ENCODE data around the gene BHLHE23. TPM values are rescaled to one million over a fixed set of nuclear protein-coding genes. Genes with fewer than 3 reads are reported as not detected.

The BHLHE23 gene
- total RNA-seq, 1 experiment from 2014 or later, result not detected

DNA sequence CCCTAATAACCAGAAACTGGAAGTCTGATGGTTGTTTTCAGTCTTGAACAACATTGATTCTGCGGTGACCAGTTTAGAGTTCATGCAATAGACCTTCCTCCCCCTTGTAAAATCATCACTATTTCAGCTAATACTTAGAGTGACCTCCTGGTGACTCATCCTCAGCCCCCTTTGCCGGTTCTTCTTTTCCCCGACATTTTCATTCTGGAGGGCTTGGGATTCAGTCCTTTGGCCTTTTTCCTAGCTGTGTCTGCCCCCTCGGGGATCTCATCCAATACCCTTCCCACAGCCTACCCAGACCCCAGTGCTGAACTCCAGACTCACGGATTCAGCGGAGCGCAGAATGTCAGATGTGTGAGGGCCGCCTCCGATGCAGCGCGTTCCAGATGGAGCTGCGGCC lies 7.5 kb upstream of the BHLHE23 start:
- TF ChIP-seq EZH2 (IDR thresholded peaks at IDR 0.05; ENCODE audit: low read depth), result no peak
- CTCF ChIA-PET, result interaction anchor here (0.6 kb wide), 1 partner anchor 165 kb away, joined by 3 read pairs; no protein-coding TSS in a partner anchor
- intact Hi-C loops (cut with micrococcal nuclease; ENCODE audit: unreplicated experiment), result no loop called here
- Histone ChIP-seq H3K27ac (no peak overlapping the region), H3K4me1 (replicated peaks; ENCODE audit: insufficient read depth) (peaks cover 1% of the 10 kb centered on the region; the same call in 1 of the 2 replicates), H3K9me2 (ENCODE audit: insufficient read depth) (no peaks in the 10 kb centered on the region), H4K20me1 (ENCODE audit: insufficient read depth) (no peaks in the 10 kb centered on the region), H3K4me3 (no peak overlapping the region), H3K4me2 (no peak overlapping the region), H3F3A (ENCODE audit: insufficient read depth, low read depth) (no peaks in the 10 kb centered on the region), H3K27me3 (ENCODE audit: insufficient read depth, low read depth) (peaks cover 95% of the 10 kb centered on the region), H3K36me3 (ENCODE audit: low read depth) (no peaks in the 10 kb centered on the region), H3K9me3 (ENCODE audit: insufficient read depth, low read depth) (no peaks in the 10 kb centered on the region), H2AFZ (no peak overlapping the region), H3K79me2 (ENCODE audit: low read depth) (no peaks in the 10 kb centered on the region)
- POLR2A ChIA-PET (ENCODE audit: unreplicated experiment), result no interaction called here
- BruUV-seq (replicated peaks), result no TSS peak
- no peak for DNase-seq

GRCh38 chr20:63013207-63013606 lies 6.4 kb upstream of the BHLHE23 start:
- no TSS peak for BruUV-seq (replicated peaks)
- POLR2A ChIA-PET (ENCODE audit: unreplicated experiment), result no interaction called here
- intact Hi-C loops (cut with micrococcal nuclease; ENCODE audit: unreplicated experiment), result no loop called here
- H4K20me1 ChIP-seq (ENCODE audit: insufficient read depth), result no peaks in the 10 kb centered on the region
- H3F3A ChIP-seq (ENCODE audit: insufficient read depth, low read depth), result no peaks in the 10 kb centered on the region
- no peak overlapping the region for H3K27ac ChIP-seq
- H2AFZ ChIP-seq, result no peak overlapping the region
- H3K36me3 ChIP-seq (ENCODE audit: low read depth), result no peaks in the 10 kb centered on the region
- no peaks in the 10 kb centered on the region for H3K9me2 ChIP-seq (ENCODE audit: insufficient read depth)
- H3K4me2 ChIP-seq, result no peak overlapping the region
- TF ChIP-seq, protein P1, sequence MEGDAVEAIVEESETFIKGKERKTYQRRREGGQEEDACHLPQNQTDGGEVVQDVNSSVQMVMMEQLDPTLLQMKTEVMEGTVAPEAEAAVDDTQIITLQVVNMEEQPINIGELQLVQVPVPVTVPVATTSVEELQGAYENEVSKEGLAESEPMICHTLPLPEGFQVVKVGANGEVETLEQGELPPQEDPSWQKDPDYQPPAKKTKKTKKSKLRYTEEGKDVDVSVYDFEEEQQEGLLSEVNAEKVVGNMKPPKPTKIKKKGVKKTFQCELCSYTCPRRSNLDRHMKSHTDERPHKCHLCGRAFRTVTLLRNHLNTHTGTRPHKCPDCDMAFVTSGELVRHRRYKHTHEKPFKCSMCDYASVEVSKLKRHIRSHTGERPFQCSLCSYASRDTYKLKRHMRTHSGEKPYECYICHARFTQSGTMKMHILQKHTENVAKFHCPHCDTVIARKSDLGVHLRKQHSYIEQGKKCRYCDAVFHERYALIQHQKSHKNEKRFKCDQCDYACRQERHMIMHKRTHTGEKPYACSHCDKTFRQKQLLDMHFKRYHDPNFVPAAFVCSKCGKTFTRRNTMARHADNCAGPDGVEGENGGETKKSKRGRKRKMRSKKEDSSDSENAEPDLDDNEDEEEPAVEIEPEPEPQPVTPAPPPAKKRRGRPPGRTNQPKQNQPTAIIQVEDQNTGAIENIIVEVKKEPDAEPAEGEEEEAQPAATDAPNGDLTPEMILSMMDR (conservative IDR thresholded peaks at IDR 0.05), result no peak
- no peak for TF ChIP-seq EZH2 (IDR thresholded peaks at IDR 0.05; ENCODE audit: low read depth)
- no peaks in the 10 kb centered on the region for H3K79me2 ChIP-seq (ENCODE audit: low read depth)
- CTCF ChIA-PET, result no interaction called here
- H3K4me1 ChIP-seq (replicated peaks; ENCODE audit: insufficient read depth), result no peaks in the 10 kb centered on the region
- no peak for DNase-seq
- no peaks in the 10 kb centered on the region for H3K9me3 ChIP-seq (ENCODE audit: insufficient read depth, low read depth)
- H3K27me3 ChIP-seq (ENCODE audit: insufficient read depth, low read depth), result peaks cover 88% of the 10 kb centered on the region
- H3K4me3 ChIP-seq, result no peak overlapping the region

- no peak overlapping the region for H2AFZ ChIP-seq
- no peak overlapping the region for H3K27ac ChIP-seq
- ChIA-PET POLR2A (ENCODE audit: unreplicated experiment) (interaction anchor here (0.6 kb wide), 1 partner anchor 629 kb away, joined by 4 read pairs; no protein-coding TSS in a partner anchor), CTCF (interaction anchor here (0.7 kb wide), 1 partner anchor 28 kb away, joined by 5 read pairs; no protein-coding TSS in a partner anchor)
- H3K4me3 ChIP-seq, result no peak overlapping the region
- H3K4me1 ChIP-seq (replicated peaks; ENCODE audit: insufficient read depth), result no peaks in the 10 kb centered on the region
- H3F3A ChIP-seq (ENCODE audit: insufficient read depth, low read depth), result no peaks in the 10 kb centered on the region
- intact Hi-C loops (cut with micrococcal nuclease; ENCODE audit: unreplicated experiment), result no loop called here
- no peaks in the 10 kb centered on the region for H3K36me3 ChIP-seq (ENCODE audit: low read depth)
- no peaks in the 10 kb centered on the region for H4K20me1 ChIP-seq (ENCODE audit: insufficient read depth)
- no peaks in the 10 kb centered on the region for H3K9me2 ChIP-seq (ENCODE audit: insufficient read depth)
- no peaks in the 10 kb centered on the region for H3K9me3 ChIP-seq (ENCODE audit: insufficient read depth, low read depth)
- DNase-seq, result no peak
- H3K4me2 ChIP-seq, result no peak overlapping the region
- H3K79me2 ChIP-seq (ENCODE audit: low read depth), result no peaks in the 10 kb centered on the region
- TF ChIP-seq, protein P1 (conservative IDR thresholded peaks at IDR 0.05), result no peak
- no peak for TF ChIP-seq EZH2 (IDR thresholded peaks at IDR 0.05; ENCODE audit: low read depth)
- peaks cover 74% of the 10 kb centered on the region for H3K27me3 ChIP-seq (ENCODE audit: insufficient read depth, low read depth)
- no TSS peak for BruUV-seq (replicated peaks)
Measured at GRCh38 chr20:63011798-63012197, 5.0 kb upstream of the BHLHE23 start.

Measured in PC-9 (cell line).